ENCODE measurements around the gene CERK.

Gene CERK

GRCh38 chr22:46764779-46765485 is 26.9 kb upstream of the CERK start:
- no peak for DNase-seq (ENCODE audit: low read depth, low spot score)

GRCh38 chr22:46764140-46764680 is 26.2 kb upstream of the CERK start:
- no peak for DNase-seq (ENCODE audit: low read depth, low spot score)

- no peak for DNase-seq (ENCODE audit: low read depth, low spot score)
Observed at GRCh38 chr22:46763051-46763705, 25.1 kb upstream of the CERK start.

GRCh38 chr22:46762238-46763050 is 24.4 kb upstream of the CERK start, which contains the start of gene TBC1D22A:
TBC1D22A (plus strand) TSS chr22:46762650; CDS start chr22:46762787, 137 bp downstream.
- peak; percentile 67 for DNase-seq (ENCODE audit: low read depth, low spot score)

- no peak for DNase-seq (ENCODE audit: low read depth, low spot score)
Observed at GRCh38 chr22:46761539-46762237, 23.6 kb upstream of the CERK start.

GRCh38 chr22:46761017-46761416 is 23.0 kb upstream of the CERK start:
- no peak for DNase-seq (ENCODE audit: low read depth, low spot score)

- DNase-seq (ENCODE audit: low read depth, low spot score) = no peak
Observed at GRCh38 chr22:46758867-46759290, 20.8 kb upstream of the CERK start.

- no peak for DNase-seq (ENCODE audit: low read depth, low spot score)
Observed at GRCh38 chr22:46758121-46758520, 20.1 kb upstream of the CERK start.

- DNase-seq (ENCODE audit: low read depth, low spot score) = no peak
Observed at GRCh38 chr22:46757104-46757503, 19.1 kb upstream of the CERK start.

GRCh38 chr22:46756097-46756496 is 18.0 kb upstream of the CERK start:
- DNase-seq (ENCODE audit: low read depth, low spot score) = no peak

- no peak for DNase-seq (ENCODE audit: low read depth, low spot score)
Observed at GRCh38 chr22:46755525-46755924, 17.5 kb upstream of the CERK start.

GRCh38 chr22:46754826-46755225 is 16.8 kb upstream of the CERK start:
- no peak for DNase-seq (ENCODE audit: low read depth, low spot score)

- no peak for DNase-seq (ENCODE audit: low read depth, low spot score)
Observed at GRCh38 chr22:46754110-46754799, 16.2 kb upstream of the CERK start.

- DNase-seq (ENCODE audit: low read depth, low spot score) = no peak
Observed at GRCh38 chr22:46753761-46754109, 15.7 kb upstream of the CERK start.

- no peak for DNase-seq (ENCODE audit: low read depth, low spot score)
Observed at GRCh38 chr22:46753360-46753759, 15.3 kb upstream of the CERK start.

- DNase-seq (ENCODE audit: low read depth, low spot score) = no peak
Observed at GRCh38 chr22:46752988-46753310, 14.9 kb upstream of the CERK start.

GRCh38 chr22:46752286-46752987 is 14.4 kb upstream of the CERK start:
- no peak for DNase-seq (ENCODE audit: low read depth, low spot score)

- DNase-seq (ENCODE audit: low read depth, low spot score) = no peak
Observed at GRCh38 chr22:46750863-46751443, 12.9 kb upstream of the CERK start.

- no peak for DNase-seq (ENCODE audit: low read depth, low spot score)
Observed at GRCh38 chr22:46750530-46750800, 12.4 kb upstream of the CERK start.
